Lower leg skin (tissue), 4 donors: Measurements from ENCODE around the gene SLC16A13. TPM values are rescaled to one million over a fixed set of nuclear protein-coding genes. Genes with fewer than 3 reads are reported as not detected.

ENCODE experiments used
- DNase-seq, 2 donors: peaks; one replicate each; pipeline ENCODE4 v3.0.0-alpha.2; 2019; ENCODE audit warnings: low spot score in 2 of 2
- H3K4me3 ChIP-seq: fragments of 200-600 bp; sonication (generic); 2 replicates; pipeline ENCODE4 v1.5.1; 2017; ENCODE audit warnings: mild to moderate bottlenecking, low read depth; ENCODE audit not compliant: poor library complexity, severe bottlenecking
- CTCF ChIP-seq, 3 donors: fragments of 450-650 bp; IDR thresholded peaks; one replicate each; pipeline ENCODE4 v1.5.1; 2016; ENCODE audit warnings: antibody characterized with exemption in 3 of 3, mild to moderate bottlenecking in 3 of 3, moderate library complexity in 2 of 3
- POLR2A ChIP-seq, 2 donors: fragments of 450-650 bp; IDR thresholded peaks; one replicate each; pipeline ENCODE4 v1.6.1; 2016 to 2017; ENCODE audit warnings: antibody characterized with exemption in 2 of 2, mild to moderate bottlenecking in 1 of 2, moderate library complexity in 1 of 2
- WGBS, 2 donors: methylation state at CpG; one replicate each; pipeline ENCODE4 v1.1.5; 2018; 5-methylcytosine and 5-hydroxymethylcytosine counted together
- intact Hi-C: fragments of 100-400 bp; cut with DNase I; formaldehyde crosslinking; loops from one replicate; pipeline ENCODE4 v1.15.0; 2023; ENCODE audit warnings: low total_unique reads
- total RNA-seq, 4 donors: library from RNA; depleted of rRNA; stranded (reverse); fragments of >200 nt; gene quantifications; one replicate each; pipeline ENCODE4 v1.1.0, GENCODE V29; 2016

The SLC16A13 gene
- total RNA-seq, 4 donors from 2014 or later: 1.0 to 5.2 (median 2.6) TPM

- intact Hi-C loops: loop anchor here (2.0 to 5.0 kb wide), 2 partner anchors 94 to 345 kb away; no protein-coding TSS in a partner anchor
- H3K4me3 ChIP-seq: no peak overlapping the region
- TF ChIP-seq CTCF (IDR thresholded peaks at IDR 0.05): no peak
- no peak for TF ChIP-seq POLR2A (IDR thresholded peaks at IDR 0.05)
- no peak for DNase-seq
- WGBS, 2 donors: 76 to 77% methylated on average over 2 of the region's 2 CpGs
These were observed 28.7 kb upstream of the SLC16A13 start for GRCh38 chr17:7007143-7007542.

GRCh38 chr17:7010523-7010922, 25.3 kb upstream of the SLC16A13 start:
- WGBS, 2 donors: 84 to 89% methylated on average over 2 of the region's 2 CpGs
- no peak overlapping the region for H3K4me3 ChIP-seq
- intact Hi-C loops: no loop called here
- TF ChIP-seq POLR2A (IDR thresholded peaks at IDR 0.05) (no peak), CTCF (IDR thresholded peaks at IDR 0.05) (no peak)
- no peak for DNase-seq

- TF ChIP-seq CTCF (IDR thresholded peaks at IDR 0.05) (no peak), POLR2A (IDR thresholded peaks at IDR 0.05) (no peak)
- WGBS, 2 donors: 33 to 37% methylated on average over 14 of the region's 14 CpGs
- peak overlapping the region; percentile 45 for H3K4me3 ChIP-seq
- DNase-seq: no peak
- intact Hi-C loops: no loop called here
These were observed 24.4 kb upstream of the SLC16A13 start for GRCh38 chr17:7011415-7011814.

- no peak for DNase-seq
- TF ChIP-seq POLR2A (IDR thresholded peaks at IDR 0.05): no peak
- no peak for TF ChIP-seq CTCF (IDR thresholded peaks at IDR 0.05)
- intact Hi-C loops: no loop called here
- WGBS, 2 donors: 0 to 1% methylated on average over 6 of the region's 6 CpGs
- H3K4me3 ChIP-seq: peak overlapping the region; percentile 45
These were observed 23.9 kb upstream of the SLC16A13 start for GRCh38 chr17:7011942-7012254.

- no peak for TF ChIP-seq CTCF (IDR thresholded peaks at IDR 0.05)
- peak in 1 of 2 donors; percentile 56 for TF ChIP-seq POLR2A (IDR thresholded peaks at IDR 0.05)
- DNase-seq: peak; percentile 96 to 99
- WGBS, 2 donors: 0 to 1% methylated on average over 23 to 54 of the region's 75 CpGs
- H3K4me3 ChIP-seq: peak overlapping the region; percentile 40
- intact Hi-C loops: no loop called here
These were observed 21.4 kb upstream of the SLC16A13 start for GRCh38 chr17:7014261-7014994.
